NCI-H2029 (cell line): Measurements from ENCODE around the gene UXS1.

Experiments used
- DNase-seq: peaks from one replicate; lab custom pipeline; 2025; lab: John Stamatoyannopoulos, UW

UXS1 gene

GRCh38 chr2:106044021-106044420 lies 150.1 kb downstream of the UXS1 start:
- DNase-seq, result no peak
